Nephron progenitor cell (in vitro differentiated cells): Measurements from ENCODE around the gene USP10.
"Not testable (repeated sequence)": the region's sequence is repeated elsewhere in the genome, so short reads cannot be mapped to it uniquely, and the experiment has no call there.

ENCODE experiments used
- DNase-seq: peaks from one replicate; pipeline ENCODE4 v3.0.0; 2021
- H3K27ac Mint-ChIP-seq: 2 replicates; pipeline ENCODE4 v1.8.0; 2021; ENCODE audit warnings: mild to moderate bottlenecking, moderate library complexity, mixed read lengths
- H3K27me3 Mint-ChIP-seq: 2 replicates; pipeline ENCODE4 v1.8.0; 2021; ENCODE audit warnings: mild to moderate bottlenecking, low read depth, mixed read lengths; ENCODE audit not compliant: poor library complexity
- H3K36me3 Mint-ChIP-seq: 2 replicates; pipeline ENCODE4 v1.8.0; 2021; ENCODE audit warnings: low read depth, mixed read lengths
- H3K4me1 Mint-ChIP-seq: 2 replicates; pipeline ENCODE4 v1.8.0; 2021; ENCODE audit warnings: mixed read lengths
- H3K4me3 Mint-ChIP-seq: 2 replicates; pipeline ENCODE4 v1.8.0; 2021; ENCODE audit warnings: mild to moderate bottlenecking, moderate library complexity, mixed read lengths
- H3K9me3 Mint-ChIP-seq: 2 replicates; pipeline ENCODE4 v1.8.0; 2021; ENCODE audit warnings: mild to moderate bottlenecking, moderate library complexity, mixed read lengths
- CTCF ChIP-seq: fragments of 200-600 bp; sonication (generic); IDR thresholded peaks from 2 replicates; pipeline ENCODE4 v1.5.0; 2021; ENCODE audit warnings: antibody characterized with exemption

The USP10 gene

DNA sequence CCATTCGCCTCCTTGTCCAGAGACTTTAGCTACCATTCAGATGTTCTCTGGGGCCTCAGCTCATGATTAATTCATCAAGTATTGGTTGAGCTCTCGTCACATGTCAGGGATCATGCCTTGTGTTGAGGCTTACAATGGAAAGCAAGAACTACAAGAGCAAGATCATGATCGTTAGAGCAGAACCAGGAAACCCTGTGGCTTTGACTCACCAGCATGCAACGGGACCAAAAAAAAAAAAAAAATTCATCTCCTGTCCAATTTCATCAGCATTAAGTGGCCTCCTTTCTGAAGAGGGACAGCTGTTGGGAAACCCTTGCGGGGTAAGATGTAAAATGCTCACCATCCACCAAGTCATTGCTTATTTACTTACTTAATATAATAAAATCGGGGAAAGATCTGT, 12.1 kb upstream of the USP10 start:
- Mint-ChIP-seq H3K27ac (no peak overlapping the region), H3K9me3 (peaks cover 32% of the 10 kb centered on the region), H3K4me1 (peaks cover 15% of the 10 kb centered on the region), H3K4me3 (no peak overlapping the region), H3K36me3 (peaks cover 7% of the 10 kb centered on the region), H3K27me3 (peaks cover 36% of the 10 kb centered on the region)
- no peak for DNase-seq
- TF ChIP-seq CTCF = no peak

DNA sequence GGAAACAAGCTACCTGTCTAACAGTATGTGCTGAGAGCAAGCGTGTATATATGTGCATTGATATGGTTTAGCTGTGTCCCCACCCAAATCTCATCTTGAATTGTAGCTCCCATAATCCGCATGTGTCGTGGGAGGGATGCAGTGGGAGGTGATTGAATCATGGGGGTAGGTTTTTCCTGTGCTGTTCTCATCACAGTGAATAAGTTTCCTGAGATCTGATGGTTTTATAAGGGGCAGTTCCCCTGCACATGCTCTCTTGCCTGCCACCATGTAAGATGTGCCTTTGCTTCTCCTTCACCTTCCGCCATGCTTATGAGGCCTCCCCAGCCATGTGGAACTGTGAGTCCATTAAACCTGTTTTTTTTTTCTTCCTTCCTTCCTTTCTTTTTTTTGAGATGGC, 11.6 kb upstream of the USP10 start:
- not testable (repeated sequence) for DNase-seq, H3K27ac Mint-ChIP-seq, H3K4me3 Mint-ChIP-seq, H3K36me3 Mint-ChIP-seq
- Mint-ChIP-seq H3K27me3 (peaks cover 34% of the 10 kb centered on the region), H3K9me3 (peaks cover 34% of the 10 kb centered on the region), H3K4me1 (peaks cover 15% of the 10 kb centered on the region)

DNA sequence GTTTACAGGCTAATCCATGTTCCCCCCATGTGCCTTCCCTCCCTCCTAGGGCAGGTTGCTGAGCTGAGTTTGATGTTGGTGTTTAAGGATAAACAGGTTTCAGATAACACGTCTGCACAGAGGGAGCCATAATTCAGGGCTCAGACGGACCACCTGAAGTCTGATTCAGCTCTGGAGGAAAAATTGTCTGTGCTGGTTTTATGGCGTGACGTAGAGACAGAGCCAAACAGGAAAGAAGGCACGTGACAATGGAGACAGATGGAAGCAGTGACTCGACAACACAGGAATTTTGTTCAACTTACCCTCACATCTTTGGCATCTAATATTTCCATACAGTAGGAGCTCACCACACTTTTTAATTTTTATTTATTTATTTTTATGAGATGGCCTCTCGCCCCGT, 10.7 kb upstream of the USP10 start:
- Mint-ChIP-seq H3K27ac (no peak overlapping the region), H3K36me3 (peaks cover 7% of the 10 kb centered on the region), H3K4me1 (peaks cover 15% of the 10 kb centered on the region), H3K4me3 (no peak overlapping the region), H3K9me3 (peaks cover 37% of the 10 kb centered on the region), H3K27me3 (peaks cover 28% of the 10 kb centered on the region)
- no peak for DNase-seq
- TF ChIP-seq CTCF = no peak

DNA sequence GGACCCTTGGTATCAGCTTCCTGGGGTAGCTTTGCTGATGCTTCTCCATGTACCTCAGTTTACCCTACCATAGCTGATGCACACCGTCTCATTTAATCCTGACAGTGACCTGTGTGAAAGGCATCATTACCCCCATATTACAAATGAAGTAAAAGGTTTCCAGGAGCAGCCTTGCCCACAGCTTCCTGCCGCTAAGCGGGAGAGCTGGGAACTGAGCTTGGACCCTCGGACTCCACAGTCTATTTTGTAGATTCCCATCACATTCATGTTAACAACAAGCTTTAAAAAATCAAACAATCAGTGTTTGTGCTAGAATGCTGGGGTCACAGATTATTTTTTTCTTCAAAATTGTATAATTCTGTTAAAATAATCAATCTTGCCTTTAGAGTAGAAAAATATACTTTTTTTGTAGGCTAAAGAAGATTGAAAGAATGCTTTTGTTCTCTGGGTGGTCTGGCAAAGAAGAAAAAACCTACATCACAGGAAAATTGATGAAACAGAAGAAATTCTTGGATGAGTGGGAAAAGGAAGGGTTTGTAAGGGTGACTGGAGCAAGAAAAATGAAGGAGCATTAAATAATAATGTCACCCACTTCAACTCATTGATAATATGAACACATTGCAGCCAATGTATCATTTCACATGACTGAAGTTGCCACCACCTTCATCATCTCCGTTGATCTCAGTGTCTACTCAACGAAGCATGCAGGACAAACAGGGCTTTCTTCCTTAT, 9.5 kb upstream of the USP10 start:
- no peak overlapping the region for H3K27ac Mint-ChIP-seq
- peaks cover 15% of the 10 kb centered on the region for H3K4me1 Mint-ChIP-seq
- peaks cover 7% of the 10 kb centered on the region for H3K36me3 Mint-ChIP-seq
- no peak for DNase-seq
- no peak for TF ChIP-seq CTCF
- no peak overlapping the region for H3K4me3 Mint-ChIP-seq
- peaks cover 37% of the 10 kb centered on the region for H3K9me3 Mint-ChIP-seq
- peaks cover 18% of the 10 kb centered on the region for H3K27me3 Mint-ChIP-seq

GRCh38 chr16:84692451-84693214, 7.2 kb upstream of the USP10 start:
- Mint-ChIP-seq H3K27ac (no peak overlapping the region), H3K4me3 (no peak overlapping the region), H3K9me3 (peaks cover 43% of the 10 kb centered on the region), H3K36me3 (peaks cover 12% of the 10 kb centered on the region), H3K4me1 (peaks cover 15% of the 10 kb centered on the region), H3K27me3 (peaks cover 15% of the 10 kb centered on the region)
- DNase-seq = no peak
- no peak for TF ChIP-seq CTCF

DNA sequence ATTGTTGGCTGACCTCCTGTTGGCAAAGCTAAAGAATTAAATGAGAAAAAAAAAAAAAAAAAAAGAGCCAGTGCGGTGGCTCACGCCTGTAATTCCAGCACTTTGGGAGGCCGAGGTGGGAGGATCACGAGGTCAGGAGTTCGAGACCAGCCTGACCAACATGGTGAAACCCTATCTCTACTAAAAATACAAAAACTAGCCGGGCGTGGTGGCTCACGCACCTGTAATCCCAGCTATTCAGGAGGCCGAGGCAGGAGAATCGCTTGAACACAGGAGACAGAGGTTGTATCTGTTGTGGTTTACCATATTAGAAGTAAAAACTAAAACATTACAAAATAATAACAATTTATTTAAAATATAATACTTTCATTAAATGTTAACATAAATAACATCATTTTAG, 5.9 kb upstream of the USP10 start:
- Mint-ChIP-seq H3K36me3 (peaks cover 12% of the 10 kb centered on the region), H3K9me3 (peaks cover 30% of the 10 kb centered on the region), H3K4me1 (peaks cover 12% of the 10 kb centered on the region), H3K27me3 (peaks cover 15% of the 10 kb centered on the region)
- H3K27ac Mint-ChIP-seq, DNase-seq, H3K4me3 Mint-ChIP-seq: not testable (repeated sequence)
